ENCODE measurements around the gene HELZ2. TPM values are rescaled to one million over a fixed set of nuclear protein-coding genes. Genes with fewer than 3 reads are reported as not detected.
A peak's percentile ranks its signal among the peaks of the same experiment; 100 is the strongest.

The HELZ2 gene
- total RNA-seq, 1 experiment from 2014 or later, result 27.9 TPM

DNA sequence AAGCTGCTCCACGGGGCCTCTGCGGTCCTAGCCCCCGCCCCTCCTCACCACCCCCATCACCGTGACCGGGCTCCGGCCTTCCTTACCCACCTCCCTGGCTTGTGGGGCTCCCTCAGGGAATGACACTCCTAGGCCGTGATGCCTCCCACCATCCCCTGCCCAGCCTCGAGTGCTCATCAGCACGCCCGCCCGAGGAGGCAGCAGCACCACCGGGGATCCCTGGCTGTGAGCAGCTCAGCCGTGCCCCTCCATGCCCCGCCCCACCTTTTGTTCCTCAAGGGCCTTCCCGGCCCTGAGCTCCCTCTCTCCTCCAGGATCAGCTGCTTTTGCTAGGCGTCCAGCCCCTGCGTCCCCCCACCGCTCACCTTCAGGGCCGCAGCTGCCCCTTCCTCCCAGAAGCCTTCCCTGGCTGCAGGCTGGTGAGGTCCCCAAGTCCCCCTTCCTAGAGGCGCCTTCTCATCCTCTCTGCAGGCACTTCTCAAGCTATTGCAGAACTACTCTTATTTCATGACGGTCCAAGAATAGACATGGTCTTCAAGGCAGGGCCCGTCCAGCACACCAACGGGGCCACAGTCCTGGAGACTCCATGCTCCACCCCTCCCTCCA lies 17.1 kb downstream of the HELZ2 start:
- H3K4me1 ChIP-seq (ENCODE audit: insufficient read depth, low read length), result 0 out of 2 replicates have a peak, but pooled peaks cover 2% of the 10 kb centered on the region
- H3K9ac ChIP-seq (ENCODE audit: extremely low read depth, insufficient read length, low read length), result no peak overlapping the region
- H4K91ac ChIP-seq (ENCODE audit: insufficient read length, low read depth, low read length), result no peak overlapping the region
- peaks cover 9% of the 10 kb centered on the region for H3K23me2 ChIP-seq (ENCODE audit: insufficient read length, low read depth, low read length, poor library complexity, severe bottlenecking)
- no peak overlapping the region for H3K27ac ChIP-seq (ENCODE audit: insufficient read length, low read depth, low read length)
- no peak overlapping the region for H4K5ac ChIP-seq (ENCODE audit: insufficient read length, low read depth, low read length)
- no peak overlapping the region for H2BK5ac ChIP-seq (ENCODE audit: insufficient read length, low read length)
- H2BK20ac ChIP-seq (ENCODE audit: low read depth, low read length, poor library complexity, severe bottlenecking), result no peak overlapping the region
- no peak overlapping the region for H3K4me2 ChIP-seq (ENCODE audit: insufficient read depth, insufficient read length, low read length)
- no peak overlapping the region; a peak in 1 of 5 replicates for H3K4me3 Mint-ChIP-seq
- H3K27me3 ChIP-seq (ENCODE audit: insufficient read depth, low read length), result no peaks in the 10 kb centered on the region
- H3K4ac ChIP-seq (ENCODE audit: low read depth, low read length), result no peak overlapping the region
- H3K56ac ChIP-seq (ENCODE audit: insufficient read length, low read depth, low read length), result no peak overlapping the region
- peaks cover 3 to 12% (median 11%) of the 10 kb centered on the region in 3 experiments; a peak in 6 of 7 replicates for H3K36me3 Mint-ChIP-seq (ENCODE audit: insufficient read depth in 1 of 3, low read depth in 3 of 3)
- H2BK12ac ChIP-seq (ENCODE audit: insufficient read length, low read depth, low read length), result no peak overlapping the region
- WGBS (ENCODE audit: extremely low coverage, insufficient read length, low lambda C conversion rate), result no CpG with 5 or more reads among the region's 23 CpGs
- H2BK15ac ChIP-seq (ENCODE audit: low read depth, low read length), result no peak overlapping the region
- no peak overlapping the region for H2BK120ac ChIP-seq (ENCODE audit: low read depth, low read length, poor library complexity, severe bottlenecking)
- no peaks in the 10 kb centered on the region for H3K9me3 ChIP-seq (ENCODE audit: control insufficient read depth, low read depth, low read length)
- H3K18ac ChIP-seq (ENCODE audit: insufficient read length, low read depth, low read length), result no peak overlapping the region
- H3K9me3 Mint-ChIP-seq, result no peaks in the 10 kb centered on the region
- no peak overlapping the region for H3K14ac ChIP-seq (ENCODE audit: insufficient read depth, low read length)
- no peaks in the 10 kb centered on the region; the same call in 1 of the 2 replicates for H3K27me3 Mint-ChIP-seq (ENCODE audit: low read depth)
- no peak overlapping the region for H2AK5ac ChIP-seq (ENCODE audit: insufficient read length, low read length)
- no peaks in the 10 kb centered on the region for H3K79me2 ChIP-seq (ENCODE audit: insufficient read depth, low read length)
- H3K4me1 Mint-ChIP-seq, result peaks cover 14 to 17% of the 10 kb centered on the region in 2 experiments
- peak overlapping the region; percentile 5 to 91 (median 79); a peak in 4 of 7 replicates for H3K27ac Mint-ChIP-seq
- DNase-seq, result no peak
- H3T11ph ChIP-seq (ENCODE audit: low read length), result no peak overlapping the region
- H4K8ac ChIP-seq (replicated peaks; ENCODE audit: insufficient read length, low read depth, low read length), result no peak overlapping the region
- no peak overlapping the region for H2AFZ ChIP-seq (ENCODE audit: low read length)
- TF ChIP-seq, protein P1, sequence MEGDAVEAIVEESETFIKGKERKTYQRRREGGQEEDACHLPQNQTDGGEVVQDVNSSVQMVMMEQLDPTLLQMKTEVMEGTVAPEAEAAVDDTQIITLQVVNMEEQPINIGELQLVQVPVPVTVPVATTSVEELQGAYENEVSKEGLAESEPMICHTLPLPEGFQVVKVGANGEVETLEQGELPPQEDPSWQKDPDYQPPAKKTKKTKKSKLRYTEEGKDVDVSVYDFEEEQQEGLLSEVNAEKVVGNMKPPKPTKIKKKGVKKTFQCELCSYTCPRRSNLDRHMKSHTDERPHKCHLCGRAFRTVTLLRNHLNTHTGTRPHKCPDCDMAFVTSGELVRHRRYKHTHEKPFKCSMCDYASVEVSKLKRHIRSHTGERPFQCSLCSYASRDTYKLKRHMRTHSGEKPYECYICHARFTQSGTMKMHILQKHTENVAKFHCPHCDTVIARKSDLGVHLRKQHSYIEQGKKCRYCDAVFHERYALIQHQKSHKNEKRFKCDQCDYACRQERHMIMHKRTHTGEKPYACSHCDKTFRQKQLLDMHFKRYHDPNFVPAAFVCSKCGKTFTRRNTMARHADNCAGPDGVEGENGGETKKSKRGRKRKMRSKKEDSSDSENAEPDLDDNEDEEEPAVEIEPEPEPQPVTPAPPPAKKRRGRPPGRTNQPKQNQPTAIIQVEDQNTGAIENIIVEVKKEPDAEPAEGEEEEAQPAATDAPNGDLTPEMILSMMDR (conservative IDR thresholded peaks at IDR 0.05), result no peak
- H3K23ac ChIP-seq (ENCODE audit: insufficient read length, low read depth, low read length), result no peak overlapping the region
- H4K20me1 ChIP-seq (ENCODE audit: control insufficient read depth, insufficient read depth, insufficient read length), result no peaks in the 10 kb centered on the region
- H3K79me1 ChIP-seq (ENCODE audit: insufficient read depth, low read depth, low read length, poor library complexity, severe bottlenecking), result no peaks in the 10 kb centered on the region
